A549 treated with GW870086 at 1 μM for 4 hours (cell line): ENCODE results near the gene CIAO3. TPM values are rescaled to one million over a fixed set of nuclear protein-coding genes. Genes with fewer than 3 reads are reported as not detected.

Experiments used
- total RNA-seq: library from RNA; stranded (reverse); fragments of 200-300 nt; extraction: Qiagen RNA extraction; gene quantifications from 5 replicates; pipeline ENCODE4 v1.2.3, GENCODE V29; 2022; ENCODE audit warnings: low read depth

The CIAO3 gene
- total RNA-seq = 20.2 to 27.9 TPM (median 25.3 TPM) in 5 replicates

GRCh38 chr16:740764-741505, at the start of gene CIAO3:
Gene CIAO3, minus strand, starts transcription at chr16:740997. Its CDS starts 12 bp downstream, at chr16:740985.

GRCh38 chr16:788399-789126, 47.8 kb upstream of the CIAO3 start, which contains the start of gene CHTF18:
Gene CHTF18, plus strand, starts transcription at chr16:788620. Its CDS starts 65 bp downstream, at chr16:788685.

GRCh38 chr16:787978-788398, 47.2 kb upstream of the CIAO3 start, which contains the start of gene RPUSD1:
Gene RPUSD1, minus strand, starts transcription at chr16:788381. Its CDS starts 644 bp downstream, at chr16:787737.

GRCh38 chr16:760545-761343, 19.9 kb upstream of the CIAO3 start, which contains the start of gene MSLN:
Gene MSLN, plus strand, starts transcription at chr16:760734. Its CDS starts 1,947 bp downstream, at chr16:762681.

GRCh38 chr16:726438-727290, 14.1 kb downstream of the CIAO3 start, which contains the start of the genes CCDC78 and HAGHL:
Gene CCDC78, minus strand, starts transcription at chr16:726443. Its CDS starts 76 bp downstream, at chr16:726367.
Gene HAGHL, plus strand, starts transcription at chr16:727106. Its CDS starts 404 bp downstream, at chr16:727510.

GRCh38 chr16:720990-721764, 19.6 kb downstream of the CIAO3 start, which contains the start of gene ANTKMT:
Gene ANTKMT, plus strand, starts transcription at chr16:721146. Its CDS starts 129 bp downstream, at chr16:721275.

GRCh38 chr16:714558-715476, 26.0 kb downstream of the CIAO3 start, which contains the start of gene METRN:
Gene METRN, plus strand, starts transcription at chr16:715118. Its CDS starts 172 bp downstream, at chr16:715290.

GRCh38 chr16:705431-706188, 35.2 kb downstream of the CIAO3 start, which contains the start of gene FBXL16:
Gene FBXL16, minus strand, starts transcription at chr16:705801. Its CDS starts 8,396 bp downstream, at chr16:697405.

GRCh38 chr16:684071-684794, 56.6 kb downstream of the CIAO3 start, which contains the start of gene JMJD8:
Gene JMJD8, minus strand, starts transcription at chr16:684334. Its CDS starts 15 bp downstream, at chr16:684319.

GRCh38 chr16:679814-680624, 60.8 kb downstream of the CIAO3 start, which contains the start of gene STUB1:
Gene STUB1, plus strand, starts transcription at chr16:680410. Its CDS starts 116 bp downstream, at chr16:680526.

Other genes with a start within 250 kb of the CIAO3 start
- 44.2 to 76.6 TPM (median 71.4 TPM) in 5 replicates for gene CAPN15, start 213.3 kb downstream of the CIAO3 start, total RNA-seq
- gene PRR35, start 180.6 kb downstream of the CIAO3 start, total RNA-seq = 0.13 to 0.22 TPM (median 0.17 TPM) in 4 of 5 replicates, not detected in the other
- 0.15 to 0.51 TPM (median 0.29 TPM) in 5 replicates for gene NHLRC4, start 174.0 kb downstream of the CIAO3 start, total RNA-seq
- 33.1 to 39.4 TPM (median 38.6 TPM) in 5 replicates for gene PIGQ, start 171.0 kb downstream of the CIAO3 start, total RNA-seq
- 12.8 to 19.7 TPM (median 16.9 TPM) in 5 replicates for gene RAB40C, start 150.9 kb downstream of the CIAO3 start, total RNA-seq
- gene WFIKKN1, start 110.0 kb downstream of the CIAO3 start, total RNA-seq = 0.06 to 0.19 TPM (median 0.14 TPM) in 5 replicates
- gene METTL26, start 104.7 kb downstream of the CIAO3 start, total RNA-seq = 90.6 to 140 TPM (median 135 TPM) in 5 replicates
- 22.6 to 48.4 TPM (median 39.2 TPM) in 5 replicates for gene MCRIP2, start 99.2 kb downstream of the CIAO3 start, total RNA-seq
- gene WDR90, start 91.6 kb downstream of the CIAO3 start, total RNA-seq = 17.6 to 28.0 TPM (median 27.2 TPM) in 5 replicates
- 64.2 to 101 TPM (median 94.6 TPM) in 5 replicates for gene RHOT2, start 72.9 kb downstream of the CIAO3 start, total RNA-seq
- gene RHBDL1, start 65.3 kb downstream of the CIAO3 start, total RNA-seq = 0.56 to 1.4 TPM (median 1.3 TPM) in 5 replicates
- gene STUB1, start 60.6 kb downstream of the CIAO3 start, total RNA-seq = 86.9 to 131 TPM (median 117 TPM) in 5 replicates
- gene JMJD8, start 56.7 kb downstream of the CIAO3 start, total RNA-seq = 63.9 to 81.6 TPM (median 78.7 TPM) in 5 replicates
- gene WDR24, start 50.6 kb downstream of the CIAO3 start, total RNA-seq = 4.2 to 6.3 TPM (median 5.8 TPM) in 5 replicates
- 5.4 to 11.7 TPM (median 7.4 TPM) in 5 replicates for gene FBXL16, start 35.2 kb downstream of the CIAO3 start, total RNA-seq
- 82.0 to 226 TPM (median 208 TPM) in 5 replicates for gene METRN, start 25.9 kb downstream of the CIAO3 start, total RNA-seq
- 35.3 to 65.1 TPM (median 57.7 TPM) in 5 replicates for gene ANTKMT, start 19.9 kb downstream of the CIAO3 start, total RNA-seq
- 4.2 to 7.7 TPM (median 5.6 TPM) in 5 replicates for gene CCDC78, start 14.6 kb downstream of the CIAO3 start, total RNA-seq
- gene HAGHL, start 13.9 kb downstream of the CIAO3 start, total RNA-seq = 15.2 to 20.6 TPM (median 18.0 TPM) in 5 replicates
- 2.1 to 4.3 TPM (median 3.2 TPM) in 5 replicates for gene MSLN, start 19.7 kb upstream of the CIAO3 start, total RNA-seq
- gene RPUSD1, start 47.4 kb upstream of the CIAO3 start, total RNA-seq = 38.8 to 57.7 TPM (median 50.0 TPM) in 5 replicates
- gene CHTF18, start 47.6 kb upstream of the CIAO3 start, total RNA-seq = 14.8 to 28.8 TPM (median 24.9 TPM) in 5 replicates
- not detected in 5 replicates for gene GNG13, start 59.7 kb upstream of the CIAO3 start, total RNA-seq
- 8.8 to 10.9 TPM (median 10.2 TPM) in 5 replicates for gene LMF1, start 230.0 kb upstream of the CIAO3 start, total RNA-seq
- 2.1 to 3.8 TPM (median 3.4 TPM) in 5 replicates for gene SOX8, start 240.8 kb upstream of the CIAO3 start, total RNA-seq